GM18868 (cell line): ENCODE measurements around the gene NDUFB6.
"Not testable (repeated sequence)": the region's sequence is repeated elsewhere in the genome, so short reads cannot be mapped to it uniquely, and the experiment has no call there.

Experiments
- ATAC-seq: cut with Tn5 transposase; IDR thresholded peaks from one replicate; pipeline ENCODE4 v1.9.1; 2021; ENCODE audit warnings: mild to moderate bottlenecking, moderate library complexity; ENCODE audit not compliant: unreplicated experiment

Gene NDUFB6

DNA sequence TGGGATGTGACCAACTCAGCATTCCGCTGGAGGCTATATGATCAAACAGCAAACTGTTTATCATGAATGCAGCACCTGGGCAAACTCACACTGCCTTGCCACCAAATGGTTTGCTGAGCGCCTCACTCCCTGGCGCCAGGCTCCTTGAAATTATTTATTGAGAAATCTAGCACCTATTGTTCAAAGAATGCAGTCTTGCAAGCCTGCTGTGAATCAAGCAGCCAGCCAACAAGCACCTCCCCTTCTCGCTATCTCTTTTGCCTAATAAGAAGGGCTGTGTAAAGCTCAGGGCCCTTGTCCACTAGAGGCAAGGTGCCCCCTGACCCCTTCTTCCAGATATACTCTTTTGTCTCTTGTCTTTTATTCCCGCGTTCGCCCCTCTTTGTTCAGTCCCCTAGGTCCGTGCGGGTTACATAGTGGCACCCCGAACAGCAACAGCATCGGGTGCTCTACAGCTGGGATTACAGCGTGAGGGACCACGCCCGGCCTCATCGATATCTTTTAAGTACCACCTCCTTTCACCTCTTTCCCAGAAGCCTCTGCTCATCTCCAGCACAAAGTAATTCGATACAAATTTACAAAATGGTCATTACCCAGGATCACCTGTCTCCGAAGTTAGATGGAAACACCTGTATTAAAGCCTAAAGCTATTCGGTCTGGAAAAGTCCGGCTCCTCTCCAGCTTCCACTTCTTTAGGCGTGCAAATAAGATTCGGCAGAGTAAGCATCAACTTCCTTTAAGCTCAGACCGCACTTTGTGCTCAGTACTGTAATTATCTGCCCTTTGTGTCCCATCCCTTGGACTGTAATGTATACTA lies 47.9 kb downstream of the NDUFB6 start:
- ATAC-seq: peak; percentile 17

DNA sequence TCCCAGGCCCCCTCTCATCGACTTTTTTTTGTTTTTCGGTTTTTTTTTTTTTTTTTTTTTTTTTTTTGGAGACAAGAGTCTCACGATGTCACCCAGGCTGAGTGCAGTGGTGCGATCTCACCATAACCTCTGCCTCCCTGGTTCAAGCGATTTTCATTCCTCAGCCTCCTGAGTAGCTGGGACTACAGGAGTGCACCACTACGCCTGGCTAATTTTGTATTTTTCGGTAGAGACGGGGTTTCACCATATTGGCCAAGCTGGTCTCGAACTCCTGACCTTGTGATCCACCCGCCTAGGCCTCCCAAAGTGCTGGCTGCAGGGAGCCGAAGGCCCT lies 48.4 kb downstream of the NDUFB6 start:
- ATAC-seq: not testable (repeated sequence)

DNA sequence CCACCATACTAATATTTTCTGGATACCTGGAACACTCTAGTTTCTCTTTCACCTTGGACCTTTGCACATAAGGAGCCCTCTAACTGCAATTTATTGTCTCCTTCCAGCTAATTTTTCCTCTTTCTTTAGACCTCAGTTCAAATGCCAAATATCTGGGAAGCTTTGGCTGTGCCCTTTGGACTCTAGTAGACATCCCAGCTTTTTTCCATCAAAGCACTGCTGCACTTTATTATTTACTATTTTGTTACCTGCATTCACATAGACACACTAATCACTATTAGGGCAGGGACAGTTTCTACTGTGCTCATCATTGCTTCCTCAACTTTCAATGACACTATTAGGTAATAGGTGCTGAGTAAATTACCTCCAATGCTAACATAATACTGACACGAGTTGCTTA lies 49.0 kb downstream of the NDUFB6 start:
- ATAC-seq: no peak

DNA sequence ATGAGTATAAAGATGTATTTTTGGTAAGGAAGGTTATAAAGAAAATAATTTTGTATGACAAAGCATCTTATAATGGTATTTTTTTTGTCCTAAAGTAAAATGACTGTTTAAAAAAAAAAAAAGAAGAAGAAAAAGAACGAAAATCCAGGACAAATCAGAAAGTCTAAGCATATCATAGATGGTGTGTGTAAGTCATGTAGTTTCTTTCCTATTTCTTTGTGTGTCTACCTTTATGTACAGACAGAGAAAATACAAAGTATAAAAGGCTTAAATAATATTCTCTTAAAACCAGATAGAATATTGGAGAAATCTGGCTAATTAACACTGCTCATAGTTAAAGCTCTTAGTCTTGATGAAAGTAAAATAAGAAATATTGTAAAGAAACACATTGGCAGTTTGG lies 54.7 kb downstream of the NDUFB6 start:
- no peak for ATAC-seq

DNA sequence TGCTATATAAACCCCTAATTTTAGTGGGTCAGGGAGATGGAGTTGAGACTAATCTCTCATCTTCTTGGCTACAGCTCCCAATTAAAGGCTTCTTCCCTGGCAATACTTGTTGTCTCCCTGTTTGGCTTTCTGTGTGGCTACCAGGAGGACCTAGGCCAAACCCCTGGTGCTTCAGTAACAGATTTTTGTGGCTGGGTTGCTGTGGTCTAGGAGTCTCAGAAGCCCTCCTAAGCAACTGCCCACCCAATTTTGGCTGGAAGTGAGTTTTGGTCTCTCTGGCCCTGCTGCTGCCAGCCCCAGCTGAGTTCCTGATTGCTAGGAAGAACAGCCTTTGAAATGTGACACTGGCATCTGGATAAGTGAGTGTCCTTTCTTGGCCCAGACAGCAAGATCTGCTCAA lies 56.7 kb downstream of the NDUFB6 start:
- no peak for ATAC-seq

DNA sequence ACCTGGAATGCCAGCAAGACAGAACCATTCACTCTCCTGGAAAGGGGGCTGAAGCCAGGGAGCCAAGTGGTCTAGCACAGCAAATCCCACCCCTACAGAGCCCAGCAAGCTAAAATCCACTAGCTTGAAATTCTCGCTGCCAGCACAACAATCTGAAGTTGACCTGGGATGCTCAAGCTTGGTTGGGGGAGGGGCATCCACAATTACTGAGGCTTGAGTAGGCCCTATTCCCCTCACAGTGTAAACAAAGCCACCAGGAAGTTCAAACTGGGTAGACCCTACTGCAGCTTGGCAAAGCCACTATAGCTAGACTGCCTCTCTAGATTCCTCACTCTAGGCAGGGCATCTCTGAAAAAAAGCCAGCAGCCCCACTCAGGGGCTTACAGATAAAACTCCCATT lies 64.2 kb downstream of the NDUFB6 start:
- ATAC-seq: no peak

DNA sequence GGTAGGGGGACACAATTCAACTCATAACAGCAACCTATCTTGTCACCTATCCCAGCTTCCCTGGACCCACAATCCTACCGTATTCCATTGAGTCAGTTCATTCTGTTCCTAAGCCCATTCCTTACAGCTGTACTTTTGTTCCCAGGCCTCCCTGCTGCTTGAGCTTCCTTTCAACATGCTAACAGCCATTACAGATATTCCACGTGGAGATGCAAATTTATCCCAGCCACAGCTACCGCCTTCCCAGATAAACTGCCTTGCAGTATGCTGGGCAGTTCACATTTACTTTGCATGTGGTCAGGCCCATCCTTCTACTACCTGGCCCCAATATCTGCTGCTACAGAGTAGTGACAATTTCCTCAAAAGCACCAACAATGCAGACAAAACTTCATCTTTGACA lies 70.0 kb downstream of the NDUFB6 start:
- no peak for ATAC-seq
